ENCODE data around the gene WARS2.

Gene WARS2

DNA sequence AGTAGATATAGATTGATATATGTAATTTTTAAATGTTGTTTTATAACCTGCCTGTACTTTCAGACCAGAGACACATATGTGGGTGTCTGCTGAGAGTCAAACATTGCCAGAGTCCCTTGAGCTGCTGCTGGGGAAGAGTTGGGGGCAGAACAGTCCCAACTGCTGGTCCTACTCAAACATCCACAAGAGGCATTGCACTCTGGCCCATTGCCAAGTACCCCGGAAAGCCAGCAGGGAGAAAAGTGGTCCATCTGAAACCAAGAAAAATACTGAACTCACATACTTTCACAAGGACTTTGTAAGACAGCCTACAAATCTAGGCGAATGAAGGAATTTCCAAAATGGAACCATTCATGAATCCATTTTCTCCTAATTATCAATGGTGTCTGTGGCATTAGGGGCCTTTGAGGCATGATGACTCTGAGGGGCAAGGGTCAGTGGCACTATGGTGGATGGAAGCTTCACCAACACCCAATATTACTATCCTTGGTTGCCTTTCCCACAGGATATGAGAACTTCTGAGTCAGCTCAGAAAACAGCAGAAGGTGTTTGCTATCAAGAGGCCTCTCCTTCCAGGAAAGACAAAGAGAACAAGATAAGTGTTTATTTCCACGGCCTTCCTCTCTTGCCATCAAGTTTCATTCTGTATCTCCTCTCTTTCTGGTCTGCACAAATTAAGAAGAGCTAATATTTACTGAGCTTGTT lies 145.0 kb downstream of the WARS2 start:
- DNase-seq, result no peak

DNA sequence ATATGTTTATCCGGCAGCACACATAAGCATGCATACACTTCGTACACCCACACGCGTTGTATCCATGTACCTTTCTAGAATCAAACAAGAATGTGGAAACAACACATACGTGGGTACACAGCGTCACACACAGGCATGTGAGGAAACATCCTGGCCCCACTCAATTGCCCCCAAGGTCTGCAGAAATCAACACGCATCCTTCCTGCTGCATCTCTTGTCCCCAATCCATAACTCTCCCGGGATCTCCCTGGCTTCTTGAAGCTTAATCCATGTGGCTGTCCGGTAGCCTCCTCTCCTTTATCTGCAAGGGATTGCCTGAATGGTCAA lies 146.8 kb downstream of the WARS2 start:
- DNase-seq, result no peak

DNA sequence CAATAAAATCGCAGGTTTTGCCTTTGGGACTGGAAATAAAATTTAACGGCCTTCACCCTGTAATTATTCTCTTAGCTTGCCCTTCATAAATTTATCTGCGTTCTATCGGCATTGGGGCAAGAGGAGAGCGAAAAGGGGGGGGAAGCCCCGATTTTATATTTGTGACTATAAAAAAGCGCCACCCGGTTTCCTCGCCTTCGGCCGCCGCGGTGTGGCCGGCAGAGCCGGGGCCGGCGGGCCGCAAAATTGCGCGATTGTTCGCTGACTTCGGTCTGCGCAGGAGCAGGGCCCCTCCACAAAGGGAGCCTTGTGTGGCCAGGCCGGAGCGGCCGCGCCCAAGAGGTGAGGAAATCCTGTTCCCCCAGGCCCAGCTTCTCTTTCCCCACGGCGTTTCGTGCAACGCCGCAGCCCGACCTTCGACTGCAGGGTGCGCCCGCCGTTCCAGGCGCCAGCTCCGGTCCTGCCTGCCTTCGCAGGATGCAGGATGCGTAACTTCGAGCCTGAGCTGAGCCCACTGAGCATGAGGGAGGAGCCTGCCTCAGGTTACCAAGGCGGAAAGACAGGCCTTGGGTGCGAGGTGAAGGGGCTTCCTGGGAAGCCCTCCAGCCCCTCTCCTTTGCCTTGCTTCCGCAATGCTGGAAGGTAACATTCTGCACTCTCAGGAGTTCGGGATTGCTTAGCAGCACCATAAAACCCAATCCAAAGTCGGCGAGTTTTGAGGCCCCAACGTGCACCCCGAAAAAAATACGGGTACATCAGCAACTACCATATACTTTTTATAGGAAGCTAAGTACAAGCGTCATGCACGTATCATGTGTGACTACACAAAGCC lies 147.4 kb downstream of the WARS2 start:
- no peak for DNase-seq

- no peak for DNase-seq
Measured at GRCh38 chr1:118992237-118992825, 148.1 kb downstream of the WARS2 start.

DNA sequence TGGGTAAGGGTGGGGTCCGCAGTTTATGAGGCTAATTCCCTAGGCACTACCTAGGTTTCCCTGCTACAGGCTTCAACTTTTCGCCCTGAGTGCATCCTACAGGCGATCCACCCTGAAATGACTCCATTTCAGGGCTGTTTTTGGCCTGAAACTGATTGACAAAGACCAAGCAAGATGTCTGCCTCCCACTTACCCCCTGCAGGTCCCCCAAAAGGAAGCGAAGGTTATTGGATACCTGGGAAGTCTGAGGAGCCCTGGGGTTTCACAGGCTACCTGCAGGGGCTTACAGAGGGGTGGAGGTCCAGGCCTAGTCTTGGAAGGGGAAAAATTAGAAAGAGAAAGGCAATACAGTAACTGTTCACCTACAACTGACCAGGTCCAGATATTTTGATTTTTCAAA lies 149.0 kb downstream of the WARS2 start:
- no peak for DNase-seq

DNA sequence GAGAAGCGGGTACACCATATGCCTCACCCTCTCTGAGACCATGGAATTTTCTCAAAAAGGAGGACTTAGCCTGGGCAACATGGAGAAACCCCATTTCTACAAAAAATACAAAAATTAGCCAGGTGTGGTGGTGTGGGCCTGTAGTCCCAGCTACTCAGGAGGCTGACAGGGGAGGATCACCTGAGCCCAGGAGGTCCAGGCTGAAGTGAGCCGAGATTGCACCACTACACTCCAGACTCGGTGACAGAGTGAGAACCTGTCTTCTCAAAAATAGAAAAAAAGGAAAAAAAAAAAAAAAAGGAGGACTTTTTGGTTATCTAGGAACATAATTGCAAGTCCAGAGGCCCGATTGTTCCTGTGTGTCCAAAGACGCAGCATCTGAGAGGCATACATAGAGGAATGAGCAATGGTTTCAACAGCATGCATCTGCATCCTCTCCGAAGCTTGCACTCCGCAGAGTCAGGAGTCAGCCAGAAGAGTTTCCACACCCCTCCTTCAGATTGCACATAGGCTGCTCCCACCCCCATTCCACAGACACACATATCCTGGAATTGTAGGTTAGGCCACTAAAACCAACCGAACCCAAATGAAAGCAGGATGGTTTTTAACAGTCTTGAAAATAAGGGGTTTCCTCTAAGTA lies 149.8 kb downstream of the WARS2 start:
- no peak for DNase-seq

DNA sequence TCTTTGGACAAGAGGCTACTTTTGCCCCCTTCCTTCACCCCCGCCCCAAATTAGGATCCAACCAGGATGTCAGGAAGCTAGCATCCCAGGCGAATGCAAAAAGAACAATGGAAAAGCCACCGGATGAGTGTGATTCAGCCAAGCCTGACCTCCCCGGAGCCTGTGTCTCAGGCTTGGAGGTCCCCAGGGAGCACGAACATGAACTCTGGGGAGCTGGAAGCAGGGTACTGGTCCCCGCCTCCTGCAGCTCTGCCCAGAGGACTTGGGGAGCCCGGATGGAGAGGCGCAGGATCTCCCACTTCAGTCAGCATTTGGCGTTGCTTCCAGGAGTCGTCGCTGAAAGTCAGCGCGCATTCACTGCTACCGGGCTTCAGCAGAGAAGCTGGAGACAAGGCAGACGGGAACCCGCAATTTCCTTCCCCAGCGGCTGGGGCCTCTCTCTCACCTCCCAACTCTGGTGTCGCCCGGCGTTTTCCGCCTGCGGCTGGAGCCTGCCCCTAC lies 150.5 kb downstream of the WARS2 start:
- no peak for DNase-seq

GRCh38 chr1:118989006-118989815 lies 151.2 kb downstream of the WARS2 start:
- DNase-seq, result no peak

DNA sequence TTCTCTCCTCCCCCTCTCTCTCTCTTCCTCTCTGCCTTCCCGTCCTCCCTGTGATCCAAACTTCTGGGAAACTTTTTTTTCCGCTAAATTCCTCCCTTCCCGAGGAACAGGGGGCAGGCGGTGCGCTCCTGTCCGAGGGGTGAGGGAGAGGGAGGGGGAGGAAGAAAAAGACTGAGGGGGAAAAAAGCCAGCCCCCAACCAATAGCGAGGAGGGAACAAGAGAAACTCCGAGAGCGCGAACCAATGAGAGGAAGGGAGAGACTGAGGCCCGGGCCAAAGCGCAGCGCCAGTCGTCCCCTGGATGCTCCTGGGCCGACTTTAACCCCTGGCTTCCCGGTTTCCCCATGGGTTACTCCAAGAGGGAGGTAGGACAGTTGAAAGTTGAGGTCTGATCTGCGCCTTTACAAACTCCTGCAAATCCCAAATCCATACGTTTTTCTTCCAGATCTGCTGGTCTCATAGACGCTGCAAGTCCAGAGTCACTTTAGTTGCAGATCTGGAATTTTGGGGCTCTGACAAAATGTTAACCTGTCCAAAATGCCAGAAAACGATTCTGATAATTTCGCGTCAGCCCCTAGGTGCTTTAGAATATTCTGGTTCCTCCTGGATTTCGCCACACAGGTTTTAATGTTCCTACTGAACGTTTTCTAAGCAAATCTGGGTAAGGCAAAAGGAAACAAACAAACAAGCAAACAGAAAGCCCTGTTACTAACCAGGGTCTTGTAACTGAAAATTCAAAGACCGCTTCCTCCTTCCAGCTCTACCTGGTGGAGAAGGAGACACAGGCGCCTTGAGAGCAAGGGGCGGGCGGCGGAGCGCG lies 152.1 kb downstream of the WARS2 start, which contains the start of gene TBX15:
TBX15 (minus strand) TSS at position 158 of the 820 bp plus-strand sequence. CDS start 548 bp downstream, outside the sequence.
- no peak for DNase-seq

DNA sequence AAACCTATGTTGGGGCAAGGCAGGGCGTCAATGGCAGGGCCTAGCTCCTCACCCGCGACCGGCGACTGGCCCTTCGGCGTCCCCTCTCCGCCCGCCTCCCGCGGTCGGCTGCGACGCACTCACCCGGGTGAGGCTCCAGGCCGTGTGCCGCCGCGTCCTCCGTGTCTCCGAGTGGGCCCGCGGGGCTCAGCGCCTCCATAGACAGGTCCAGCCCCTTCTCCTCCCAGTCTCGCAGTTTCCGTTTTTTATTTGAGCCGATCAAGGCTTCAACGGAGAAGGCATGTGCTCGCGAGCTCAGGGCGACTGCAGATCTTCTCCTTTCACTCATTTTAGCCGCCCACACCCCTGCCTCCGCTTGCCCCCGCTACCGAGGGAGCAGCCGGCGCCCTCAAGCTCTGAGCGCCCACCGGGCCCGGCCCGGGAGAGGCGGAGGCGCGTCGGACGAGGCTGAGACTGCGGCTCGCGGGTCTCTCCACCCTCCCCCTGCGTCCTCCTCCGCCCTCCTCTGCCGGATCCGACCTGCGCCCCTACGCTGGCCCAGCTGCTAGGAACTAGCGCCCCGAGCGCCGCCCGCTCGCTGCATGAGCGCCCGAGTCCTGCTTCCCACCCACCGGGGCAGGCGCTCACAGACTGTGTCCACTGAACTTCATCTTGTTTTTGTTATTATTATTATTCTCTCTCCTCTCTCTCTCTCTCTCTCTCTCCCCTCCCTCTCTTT lies 152.8 kb downstream of the WARS2 start:
- no peak for DNase-seq

- DNase-seq, result no peak
Measured at GRCh38 chr1:118986555-118987467, 153.6 kb downstream of the WARS2 start.

GRCh38 chr1:118985640-118986554 lies 154.6 kb downstream of the WARS2 start:
- DNase-seq, result no peak

GRCh38 chr1:118984722-118985639 lies 155.5 kb downstream of the WARS2 start:
- DNase-seq, result no peak

DNA sequence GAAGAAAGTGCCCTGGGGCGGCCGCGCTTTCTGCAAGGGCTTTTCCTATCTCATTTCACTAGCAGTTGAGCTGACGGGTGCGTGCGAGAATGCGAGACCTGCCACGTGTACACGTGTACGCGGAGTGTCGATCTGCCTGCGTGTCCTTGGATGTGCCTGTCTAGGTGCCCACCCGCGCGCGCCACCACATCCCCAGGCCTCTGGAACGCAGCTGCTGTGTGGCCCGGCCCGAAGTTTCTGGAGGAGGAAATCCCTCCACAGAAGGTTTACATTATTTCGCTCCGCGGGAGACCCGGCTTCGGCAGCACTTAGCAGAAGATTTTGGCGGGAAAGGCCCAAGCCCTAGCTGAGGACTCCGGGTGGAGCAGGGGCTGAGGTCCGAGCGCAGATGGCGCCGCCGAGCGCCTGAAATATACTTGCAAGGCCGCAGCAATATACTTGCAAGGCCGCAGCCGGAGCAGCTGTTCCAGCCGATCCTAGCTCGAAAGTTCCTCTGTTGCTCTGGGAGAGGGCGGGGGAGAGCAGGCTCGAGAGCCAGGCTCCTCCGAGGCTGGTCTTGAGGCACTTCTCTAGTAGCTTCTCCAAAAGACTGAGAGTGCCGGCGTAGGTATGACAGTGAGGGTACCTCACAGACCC lies 156.2 kb downstream of the WARS2 start:
- DNase-seq, result no peak

GRCh38 chr1:118983558-118984041 lies 156.9 kb downstream of the WARS2 start:
- no peak for DNase-seq

- DNase-seq, result no peak
Measured at GRCh38 chr1:118982821-118983557, 157.5 kb downstream of the WARS2 start.
